Stimulated activated CD4-positive, alpha-beta T cell treated with anti-CD3 and anti-CD28 coated beads, Interleukin-2, amount 100 ng/mL, for 48 hours (primary cell): Measurements from ENCODE around the gene TCEAL8.
A peak's percentile ranks its signal among the peaks of the same experiment; 100 is the strongest.
"Not testable (repeated sequence)": the region's sequence is repeated elsewhere in the genome, so short reads cannot be mapped to it uniquely, and the experiment has no call there.

Source experiments
- DNase-seq, 2 donors: peaks; one replicate each; pipeline ENCODE4 v3.0.0-alpha.2; 2020

Gene TCEAL8

GRCh38 chrX:103254921-103255493, at the start of gene TCEAL8:
TSS of gene TCEAL8 (minus strand) at chrX:103255155. CDS start at chrX:103253979, 1,176 bp downstream.
- peak; percentile 44 to 48 for DNase-seq

GRCh38 chrX:103304705-103305104, 49.8 kb upstream of the TCEAL8 start:
- DNase-seq = no peak

GRCh38 chrX:103293118-103293517, 38.2 kb upstream of the TCEAL8 start:
- no peak for DNase-seq

GRCh38 chrX:103279624-103280023, 24.7 kb upstream of the TCEAL8 start:
- no peak for DNase-seq

GRCh38 chrX:103276581-103277002, 21.6 kb upstream of the TCEAL8 start, which contains the start of gene TCEAL5:
TSS of gene TCEAL5 (minus strand) at chrX:103276750. CDS start at chrX:103274563, 2,187 bp downstream.
- DNase-seq = no peak

GRCh38 chrX:103275947-103276567, 21.1 kb upstream of the TCEAL8 start:
- DNase-seq = no peak

- no peak for DNase-seq
Measured at GRCh38 chrX:103274284-103274683, 19.3 kb upstream of the TCEAL8 start.

- DNase-seq = no peak
Measured at GRCh38 chrX:103258275-103258674, 3.3 kb upstream of the TCEAL8 start.

GRCh38 chrX:103256651-103257050, 1.7 kb upstream of the TCEAL8 start:
- DNase-seq = no peak

GRCh38 chrX:103254171-103254824, 657 bp downstream of the TCEAL8 start:
- peak; percentile 19 to 21 for DNase-seq

- no peak for DNase-seq
Measured at GRCh38 chrX:103253608-103254007, 1.3 kb downstream of the TCEAL8 start.

GRCh38 chrX:103250977-103251376, 4.0 kb downstream of the TCEAL8 start:
- DNase-seq = no peak

GRCh38 chrX:103249805-103250204, 5.2 kb downstream of the TCEAL8 start:
- DNase-seq = no peak

GRCh38 chrX:103248553-103248952, 6.4 kb downstream of the TCEAL8 start:
- no peak for DNase-seq

- no peak for DNase-seq
Measured at GRCh38 chrX:103240155-103240554, 14.8 kb downstream of the TCEAL8 start.

GRCh38 chrX:103236296-103236695, 18.7 kb downstream of the TCEAL8 start:
- DNase-seq = no peak

GRCh38 chrX:103235608-103236007, 19.3 kb downstream of the TCEAL8 start:
- DNase-seq = not testable (repeated sequence)

GRCh38 chrX:103234869-103235268, 20.1 kb downstream of the TCEAL8 start:
- no peak for DNase-seq

GRCh38 chrX:103233263-103233662, 21.7 kb downstream of the TCEAL8 start:
- no peak for DNase-seq

GRCh38 chrX:103225918-103226317, 29.0 kb downstream of the TCEAL8 start:
- not testable (repeated sequence) for DNase-seq

GRCh38 chrX:103220511-103221323, 34.2 kb downstream of the TCEAL8 start:
- no peak for DNase-seq

- DNase-seq = peak in 1 of 2 donors; percentile 3
Measured at GRCh38 chrX:103215425-103215991, 39.4 kb downstream of the TCEAL8 start.

GRCh38 chrX:103214870-103215424, 40.0 kb downstream of the TCEAL8 start, which contains the start of gene BEX4:
TSS of gene BEX4 (plus strand) at chrX:103215108. CDS start at chrX:103216154, 1,046 bp downstream.
- peak; percentile 60 to 69 for DNase-seq
